Measurements from ENCODE around the gene DEAF1. TPM values are rescaled to one million over a fixed set of nuclear protein-coding genes. Genes with fewer than 3 reads are reported as not detected.
A peak's percentile ranks its signal among the peaks of the same experiment; 100 is the strongest.

The DEAF1 gene
- total and polyA plus RNA-seq, 2 of the 13 experiments (the other 11 are each of a cell fraction or from before 2014, with no cell fraction given): 22.3 to 29.6 TPM

DNA sequence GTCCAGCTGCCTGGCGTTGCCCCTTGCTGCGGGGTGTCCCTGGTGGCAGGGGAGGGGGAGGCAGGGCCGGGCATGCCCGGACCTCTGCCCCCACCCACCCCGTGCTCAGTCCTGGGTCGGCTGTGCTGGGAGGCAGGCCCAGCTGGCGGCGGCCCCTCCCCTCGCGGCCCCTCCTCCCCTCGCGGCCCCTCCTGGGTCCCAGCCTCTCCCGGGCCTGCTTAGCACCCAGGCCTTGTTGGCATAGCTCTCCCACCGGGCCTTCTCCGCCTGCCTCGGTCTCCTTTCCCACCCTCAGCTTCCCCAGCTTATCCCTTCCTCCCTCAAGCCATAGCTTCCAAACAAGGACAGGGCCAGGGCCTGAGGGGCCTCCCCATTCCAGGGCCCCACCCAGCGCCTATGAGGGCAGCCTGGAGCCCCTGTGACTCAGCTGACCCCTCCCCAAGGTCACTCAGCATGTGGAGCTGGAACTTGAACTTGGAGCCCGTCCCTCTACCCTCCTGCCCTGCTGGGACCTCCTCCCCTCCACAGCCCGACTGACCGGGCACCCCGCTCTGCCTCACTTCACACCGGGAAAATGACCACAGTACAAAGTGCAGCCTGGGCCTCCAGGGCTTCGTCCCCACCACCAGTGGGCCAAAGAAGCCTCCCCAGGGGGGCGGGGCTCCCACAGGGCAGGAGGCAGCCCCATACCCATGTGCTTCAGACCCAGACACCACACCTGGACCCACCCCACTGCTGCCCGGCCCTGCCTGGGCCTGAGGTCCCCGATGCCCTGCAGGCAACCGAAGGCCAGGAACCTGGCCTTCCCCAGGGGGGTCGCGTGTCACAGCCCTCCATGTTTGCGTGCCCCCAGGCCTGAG, 12.2 kb upstream of the DEAF1 start (continued):
- TF ChIP-seq THRA (CRISPR knock-in tag; IDR thresholded peaks at IDR 0.05; ENCODE audit: borderline replicate concordance) (peak; percentile 94), ZFP37 (CRISPR knock-in tag; IDR thresholded peaks at IDR 0.05; ENCODE audit: borderline replicate concordance) (peak; percentile 51; the same call in 1 of the 2 replicates), JUNB (CRISPR knock-in tag; IDR thresholded peaks at IDR 0.05; ENCODE audit: borderline replicate concordance) (peak; percentile 71; the same call in 1 of the 2 replicates), ZFP1 (CRISPR knock-in tag; IDR thresholded peaks at IDR 0.05) (no peak), PCBP2 (optimal IDR thresholded peaks at IDR 0.05; ENCODE audit: low read depth, low read length, poor library complexity, severe bottlenecking) (no peak), FUBP1 (CRISPR knock-in tag; IDR thresholded peaks at IDR 0.05; ENCODE audit: borderline replicate concordance) (no peak), ZNF441 (CRISPR knock-in tag; IDR thresholded peaks at IDR 0.05; ENCODE audit: borderline replicate concordance) (peak; percentile 59; the same call in 1 of the 2 replicates), ZSCAN30 (CRISPR knock-in tag; IDR thresholded peaks at IDR 0.05) (no peak; the same call in 1 of the 2 replicates), ZC3H4 (CRISPR knock-in tag; IDR thresholded peaks at IDR 0.05; ENCODE audit: borderline replicate concordance) (no peak), ZFY (CRISPR knock-in tag; IDR thresholded peaks at IDR 0.05) (peak; percentile 90)
- TF ChIP-seq, protein P1, sequence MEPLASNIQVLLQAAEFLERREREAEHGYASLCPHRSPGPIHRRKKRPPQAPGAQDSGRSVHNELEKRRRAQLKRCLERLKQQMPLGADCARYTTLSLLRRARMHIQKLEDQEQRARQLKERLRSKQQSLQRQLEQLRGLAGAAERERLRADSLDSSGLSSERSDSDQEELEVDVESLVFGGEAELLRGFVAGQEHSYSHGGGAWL (CRISPR knock-in tag; IDR thresholded peaks at IDR 0.05): no peak; the same call in 1 of the 2 replicates
- TF ChIP-seq, protein P2, sequence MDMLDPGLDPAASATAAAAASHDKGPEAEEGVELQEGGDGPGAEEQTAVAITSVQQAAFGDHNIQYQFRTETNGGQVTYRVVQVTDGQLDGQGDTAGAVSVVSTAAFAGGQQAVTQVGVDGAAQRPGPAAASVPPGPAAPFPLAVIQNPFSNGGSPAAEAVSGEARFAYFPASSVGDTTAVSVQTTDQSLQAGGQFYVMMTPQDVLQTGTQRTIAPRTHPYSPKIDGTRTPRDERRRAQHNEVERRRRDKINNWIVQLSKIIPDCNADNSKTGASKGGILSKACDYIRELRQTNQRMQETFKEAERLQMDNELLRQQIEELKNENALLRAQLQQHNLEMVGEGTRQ (IDR thresholded peaks at IDR 0.05; ENCODE audit: low read depth, low read length): no peak
- TF ChIP-seq, protein P2 (CRISPR knock-in tag; IDR thresholded peaks at IDR 0.05; ENCODE audit: borderline replicate concordance): 0 out of 2 replicates have a peak, but pooled peaks have one; percentile 54
- TF ChIP-seq, protein P3, sequence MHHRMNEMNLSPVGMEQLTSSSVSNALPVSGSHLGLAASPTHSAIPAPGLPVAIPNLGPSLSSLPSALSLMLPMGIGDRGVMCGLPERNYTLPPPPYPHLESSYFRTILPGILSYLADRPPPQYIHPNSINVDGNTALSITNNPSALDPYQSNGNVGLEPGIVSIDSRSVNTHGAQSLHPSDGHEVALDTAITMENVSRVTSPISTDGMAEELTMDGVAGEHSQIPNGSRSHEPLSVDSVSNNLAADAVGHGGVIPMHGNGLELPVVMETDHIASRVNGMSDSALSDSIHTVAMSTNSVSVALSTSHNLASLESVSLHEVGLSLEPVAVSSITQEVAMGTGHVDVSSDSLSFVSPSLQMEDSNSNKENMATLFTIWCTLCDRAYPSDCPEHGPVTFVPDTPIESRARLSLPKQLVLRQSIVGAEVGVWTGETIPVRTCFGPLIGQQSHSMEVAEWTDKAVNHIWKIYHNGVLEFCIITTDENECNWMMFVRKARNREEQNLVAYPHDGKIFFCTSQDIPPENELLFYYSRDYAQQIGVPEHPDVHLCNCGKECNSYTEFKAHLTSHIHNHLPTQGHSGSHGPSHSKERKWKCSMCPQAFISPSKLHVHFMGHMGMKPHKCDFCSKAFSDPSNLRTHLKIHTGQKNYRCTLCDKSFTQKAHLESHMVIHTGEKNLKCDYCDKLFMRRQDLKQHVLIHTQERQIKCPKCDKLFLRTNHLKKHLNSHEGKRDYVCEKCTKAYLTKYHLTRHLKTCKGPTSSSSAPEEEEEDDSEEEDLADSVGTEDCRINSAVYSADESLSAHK (CRISPR knock-in tag; IDR thresholded peaks at IDR 0.05; ENCODE audit: borderline replicate concordance): no peak
- TF ChIP-seq, protein P4, sequence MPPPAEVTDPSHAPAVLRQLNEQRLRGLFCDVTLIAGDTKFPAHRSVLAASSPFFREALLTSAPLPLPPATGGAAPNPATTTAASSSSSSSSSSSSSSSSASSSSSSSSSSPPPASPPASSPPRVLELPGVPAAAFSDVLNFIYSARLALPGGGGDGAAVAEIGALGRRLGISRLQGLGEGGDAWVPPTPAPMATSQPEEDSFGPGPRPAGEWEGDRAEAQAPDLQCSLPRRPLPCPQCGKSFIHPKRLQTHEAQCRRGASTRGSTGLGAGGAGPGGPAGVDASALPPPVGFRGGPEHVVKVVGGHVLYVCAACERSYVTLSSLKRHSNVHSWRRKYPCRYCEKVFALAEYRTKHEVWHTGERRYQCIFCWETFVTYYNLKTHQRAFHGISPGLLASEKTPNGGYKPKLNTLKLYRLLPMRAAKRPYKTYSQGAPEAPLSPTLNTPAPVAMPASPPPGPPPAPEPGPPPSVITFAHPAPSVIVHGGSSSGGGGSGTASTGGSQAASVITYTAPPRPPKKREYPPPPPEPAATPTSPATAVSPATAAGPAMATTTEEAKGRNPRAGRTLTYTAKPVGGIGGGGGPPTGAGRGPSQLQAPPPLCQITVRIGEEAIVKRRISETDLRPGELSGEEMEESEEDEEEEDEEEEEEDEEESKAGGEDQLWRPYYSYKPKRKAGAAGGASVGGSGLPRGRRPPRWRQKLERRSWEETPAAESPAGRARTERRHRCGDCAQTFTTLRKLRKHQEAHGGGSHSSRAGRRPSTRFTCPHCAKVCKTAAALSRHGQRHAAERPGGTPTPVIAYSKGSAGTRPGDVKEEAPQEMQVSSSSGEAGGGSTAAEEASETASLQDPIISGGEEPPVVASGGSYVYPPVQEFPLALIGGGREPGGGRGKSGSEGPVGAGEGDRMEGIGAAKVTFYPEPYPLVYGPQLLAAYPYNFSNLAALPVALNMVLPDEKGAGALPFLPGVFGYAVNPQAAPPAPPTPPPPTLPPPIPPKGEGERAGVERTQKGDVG (CRISPR knock-in tag; IDR thresholded peaks at IDR 0.05; ENCODE audit: borderline replicate concordance): no peak
